COR-L47 (cell line): ENCODE measurements around the gene SPAM1.
"Not testable (repeated sequence)": the region's sequence is repeated elsewhere in the genome, so short reads cannot be mapped to it uniquely, and the experiment has no call there.

ENCODE experiments used
- DNase-seq: peaks from one replicate; lab custom pipeline; 2025; lab: John Stamatoyannopoulos, UW

SPAM1 gene

DNA sequence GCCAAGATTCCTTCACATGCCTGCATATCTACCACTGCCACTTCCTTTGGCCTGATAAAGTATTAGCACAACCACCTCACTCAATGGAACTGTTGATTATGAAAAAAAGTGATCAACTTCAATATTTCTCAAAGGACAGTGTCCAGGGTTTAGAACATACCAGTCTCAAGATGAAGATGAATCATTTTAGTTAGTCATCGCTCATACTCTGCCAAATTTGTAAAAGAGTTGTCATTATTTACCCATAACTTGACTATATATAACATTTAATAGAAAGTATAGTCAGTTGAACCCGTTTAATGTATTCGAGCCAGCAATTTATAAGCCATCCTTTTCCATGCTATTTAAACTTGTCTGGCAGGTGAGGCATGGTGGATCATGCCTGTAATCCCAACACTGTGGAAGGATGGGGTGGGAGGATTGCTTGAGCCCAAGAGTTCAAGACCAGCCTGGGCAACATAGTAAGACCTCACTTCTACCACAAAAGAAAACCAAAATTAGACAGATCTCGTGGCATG, 33.2 kb downstream of the SPAM1 start:
- DNase-seq, result no peak

- DNase-seq, result no peak
Measured at GRCh38 chr7:123961771-123962170, 36.7 kb downstream of the SPAM1 start.

DNA sequence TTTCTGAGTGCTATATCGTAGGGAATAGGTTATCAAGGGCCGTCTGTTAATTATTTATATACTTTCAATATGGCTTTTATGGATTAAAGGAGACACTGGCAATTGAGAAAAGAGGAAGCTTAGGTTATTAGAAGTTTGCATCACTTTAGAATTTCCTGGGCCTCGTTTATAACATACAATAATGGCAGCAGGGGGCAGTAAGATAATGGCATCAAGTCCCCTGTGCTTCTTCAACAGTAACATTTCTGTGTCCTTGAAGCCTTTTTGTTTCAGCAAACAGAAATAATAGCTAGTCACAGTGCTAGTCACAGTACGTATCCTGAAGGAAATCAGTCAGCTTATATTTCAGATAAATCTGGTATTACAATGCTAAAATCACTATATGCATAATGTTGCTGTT, 41.9 kb downstream of the SPAM1 start:
- peak; percentile 15 for DNase-seq

- no peak for DNase-seq
Measured at GRCh38 chr7:123972045-123972444, 47.0 kb downstream of the SPAM1 start.

DNA sequence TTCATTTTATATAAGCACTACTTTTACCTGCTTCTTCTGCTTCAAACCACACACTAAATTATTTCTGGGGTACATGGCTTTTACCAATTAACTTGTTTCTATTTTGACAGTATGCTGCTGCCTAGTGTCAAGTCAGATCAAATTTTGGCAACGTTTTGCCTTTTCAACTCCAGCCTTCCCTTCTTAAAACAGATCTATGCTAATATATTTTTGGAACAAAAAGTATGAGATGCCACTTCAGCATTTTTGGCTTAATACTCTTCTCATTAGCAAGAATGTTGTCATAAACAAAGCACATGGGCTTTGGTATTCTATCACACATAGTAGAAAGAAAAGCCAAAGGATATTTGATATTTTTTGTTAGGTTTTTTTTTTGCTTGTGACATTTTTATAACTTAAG, 47.8 kb downstream of the SPAM1 start:
- DNase-seq, result no peak

DNA sequence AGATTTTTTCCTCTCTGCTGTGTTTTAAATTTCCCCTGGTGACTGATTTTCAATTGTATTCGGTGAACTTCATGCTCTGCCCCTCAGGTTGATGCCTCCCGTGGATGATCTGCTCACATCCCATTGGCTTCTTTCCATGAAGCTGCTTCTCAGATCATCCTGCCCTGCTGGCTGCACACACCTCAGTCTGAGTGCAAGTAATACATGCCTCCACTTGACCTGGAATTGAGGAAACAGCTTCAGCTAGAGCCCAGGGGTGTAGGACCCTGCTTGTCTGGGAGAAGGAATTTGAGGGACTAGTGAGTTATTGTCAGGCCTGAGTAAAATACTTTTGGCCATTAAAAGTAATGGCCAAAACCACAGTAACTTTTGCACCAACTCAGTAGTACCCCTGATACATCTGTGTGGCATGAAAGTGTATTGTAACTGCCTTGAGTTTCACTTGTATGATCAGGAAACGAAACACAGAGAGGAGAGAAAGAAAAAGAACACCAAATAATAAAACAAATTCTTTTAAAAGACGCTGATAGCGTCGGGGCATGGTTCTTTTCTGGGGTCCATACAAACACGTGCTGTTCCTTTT, 49.4 kb downstream of the SPAM1 start:
- no peak for DNase-seq

GRCh38 chr7:123975084-123975483, 50.0 kb downstream of the SPAM1 start:
- no peak for DNase-seq

DNA sequence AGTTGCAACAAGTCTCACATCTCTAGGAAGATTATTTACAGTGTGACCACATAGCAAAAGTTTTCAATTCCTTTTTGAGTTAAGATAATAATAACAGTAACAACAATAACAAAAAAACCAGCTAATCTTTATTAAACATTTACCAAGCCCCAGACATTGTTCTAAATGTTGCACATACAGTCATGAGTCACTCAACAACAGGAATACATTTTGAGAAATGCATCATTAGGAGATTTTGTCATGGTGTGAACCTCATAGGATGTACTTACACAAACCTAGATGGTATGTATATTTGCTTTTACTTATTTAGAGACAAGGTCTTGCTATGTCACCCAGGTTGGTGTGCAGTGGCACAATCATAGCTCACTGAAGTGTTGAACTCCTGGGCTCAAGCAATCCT, 52.0 kb downstream of the SPAM1 start:
- no peak for DNase-seq

GRCh38 chr7:123979876-123980275, 54.8 kb downstream of the SPAM1 start:
- DNase-seq, result no peak

DNA sequence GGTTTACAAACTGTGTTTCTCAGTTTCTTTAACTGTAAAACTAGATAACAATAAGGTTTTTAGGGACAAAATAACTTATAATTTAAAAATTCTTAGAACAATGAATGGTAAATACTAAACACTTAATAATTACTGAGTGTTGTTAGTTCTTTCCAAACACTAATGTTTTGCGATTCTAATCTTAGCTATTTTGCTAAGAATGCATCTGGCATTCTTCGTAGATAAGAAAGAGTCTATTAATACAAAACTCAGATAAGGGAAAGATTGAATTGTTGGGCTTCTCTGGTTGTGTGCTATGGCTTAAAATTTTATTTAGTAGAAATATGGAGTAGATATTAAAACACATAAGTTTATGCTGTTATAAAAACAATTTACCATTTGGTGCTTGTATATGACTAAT, 62.4 kb downstream of the SPAM1 start:
- no peak for DNase-seq

GRCh38 chr7:123992913-123993518, 68.0 kb downstream of the SPAM1 start:
- no peak for DNase-seq

DNA sequence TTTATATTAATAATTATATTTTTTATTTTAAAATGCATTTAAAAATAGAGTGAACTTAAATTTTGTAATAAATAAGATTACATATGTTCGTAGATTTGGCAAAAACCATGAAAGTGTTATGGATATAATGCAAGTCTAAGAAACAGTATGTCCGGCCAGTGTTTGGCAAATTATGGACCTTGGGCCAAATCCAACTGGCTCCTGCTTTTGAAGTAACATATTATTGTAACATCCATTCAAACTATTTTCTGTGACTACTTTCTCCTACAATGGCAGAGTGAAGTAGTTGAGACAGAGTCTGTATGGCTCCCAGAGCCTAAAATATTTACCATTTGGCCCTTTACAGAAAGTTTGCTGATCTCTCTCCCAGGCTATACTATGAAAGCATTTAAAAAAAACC, 69.0 kb downstream of the SPAM1 start:
- DNase-seq, result no peak

- no peak for DNase-seq
Measured at GRCh38 chr7:123994449-123994848, 69.4 kb downstream of the SPAM1 start.

- DNase-seq, result no peak
Measured at GRCh38 chr7:123995617-123996326, 70.7 kb downstream of the SPAM1 start.

DNA sequence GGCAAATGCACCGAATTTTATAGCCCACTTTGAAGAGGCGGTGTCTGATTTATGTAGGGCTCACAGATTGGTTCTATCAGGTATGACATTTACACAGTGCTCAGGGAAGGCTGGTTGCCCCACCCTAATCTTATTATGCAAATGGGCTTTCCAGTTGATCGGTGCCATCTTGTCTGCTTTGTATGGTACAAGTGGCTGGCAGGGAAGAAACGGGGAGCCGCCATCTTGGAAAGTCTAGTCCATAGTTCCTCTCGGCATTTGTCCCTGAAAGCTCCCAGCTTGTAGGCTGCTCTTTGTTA, 71.2 kb downstream of the SPAM1 start:
- DNase-seq, result no peak

GRCh38 chr7:123998921-123999320, 73.9 kb downstream of the SPAM1 start:
- no peak for DNase-seq

- no peak for DNase-seq
Measured at GRCh38 chr7:123999703-124000102, 74.7 kb downstream of the SPAM1 start.

GRCh38 chr7:124008296-124008695, 83.3 kb downstream of the SPAM1 start:
- DNase-seq, result not testable (repeated sequence)

GRCh38 chr7:124009321-124009720, 84.3 kb downstream of the SPAM1 start:
- DNase-seq, result no peak
